NCI-H1105 (cell line): ENCODE results near the gene KEAP1.
"Not testable (repeated sequence)": the region's sequence is repeated elsewhere in the genome, so short reads cannot be mapped to it uniquely, and the experiment has no call there.

Source experiments
- DNase-seq: peaks from one replicate; lab custom pipeline; 2025; lab: John Stamatoyannopoulos, UW

The KEAP1 gene

GRCh38 chr19:10503002-10503789 lies at the start of gene KEAP1:
KEAP1 (minus strand) TSS chr19:10503356; CDS start chr19:10500033, 3,323 bp downstream.
- peak; percentile 36 for DNase-seq

GRCh38 chr19:10552510-10553053 lies 49.4 kb upstream of the KEAP1 start:
- no peak for DNase-seq

- DNase-seq, result no peak
Measured at GRCh38 chr19:10551698-10552301, 48.6 kb upstream of the KEAP1 start.

GRCh38 chr19:10551006-10551405 lies 47.9 kb upstream of the KEAP1 start:
- DNase-seq, result not testable (repeated sequence)

GRCh38 chr19:10550336-10550735 lies 47.2 kb upstream of the KEAP1 start:
- no peak for DNase-seq

GRCh38 chr19:10549733-10550132 lies 46.6 kb upstream of the KEAP1 start:
- no peak for DNase-seq

GRCh38 chr19:10548746-10549276 lies 45.7 kb upstream of the KEAP1 start:
- no peak for DNase-seq

GRCh38 chr19:10546817-10547216 lies 43.7 kb upstream of the KEAP1 start:
- no peak for DNase-seq

GRCh38 chr19:10544753-10545251 lies 41.6 kb upstream of the KEAP1 start:
- DNase-seq, result no peak

- DNase-seq, result no peak
Measured at GRCh38 chr19:10544242-10544752, 41.1 kb upstream of the KEAP1 start.

GRCh38 chr19:10543420-10544241 lies 40.5 kb upstream of the KEAP1 start, which contains the start of gene ATG4D:
ATG4D (plus strand) TSS chr19:10543904; CDS start chr19:10544091, 187 bp downstream.
- peak; percentile 96 for DNase-seq

GRCh38 chr19:10543059-10543419 lies 39.9 kb upstream of the KEAP1 start:
- peak; percentile 64 for DNase-seq

GRCh38 chr19:10539016-10539415 lies 35.9 kb upstream of the KEAP1 start:
- not testable (repeated sequence) for DNase-seq

- no peak for DNase-seq
Measured at GRCh38 chr19:10538204-10538983, 35.2 kb upstream of the KEAP1 start.

- no peak for DNase-seq
Measured at GRCh38 chr19:10537668-10538067, 34.5 kb upstream of the KEAP1 start.

GRCh38 chr19:10535613-10536012 lies 32.5 kb upstream of the KEAP1 start:
- no peak for DNase-seq

GRCh38 chr19:10533646-10534386 lies 30.7 kb upstream of the KEAP1 start:
- no peak for DNase-seq

- DNase-seq, result no peak
Measured at GRCh38 chr19:10532457-10532856, 29.3 kb upstream of the KEAP1 start.

GRCh38 chr19:10526887-10527286 lies 23.7 kb upstream of the KEAP1 start:
- DNase-seq, result not testable (repeated sequence)

- no peak for DNase-seq
Measured at GRCh38 chr19:10525636-10526035, 22.5 kb upstream of the KEAP1 start.
